Measurements from ENCODE around the gene KIAA0408. TPM values are rescaled to one million over a fixed set of nuclear protein-coding genes. Genes with fewer than 3 reads are reported as not detected.

The KIAA0408 gene
- total and polyA plus RNA-seq, 4 donors = 0.07 to 0.28 TPM; not detected in 2

GRCh38 chr6:127475823-127476176, 16.6 kb upstream of the KIAA0408 start:
- TF ChIP-seq RXRA (IDR thresholded peaks at IDR 0.05) = no peak
- no peak for TF ChIP-seq NR2F2 (IDR thresholded peaks at IDR 0.05)
- no peak for TF ChIP-seq HNF4A (conservative IDR thresholded peaks at IDR 0.05)
- TF ChIP-seq REST (IDR thresholded peaks at IDR 0.05) = no peak
- no peak for TF ChIP-seq CTCF (IDR thresholded peaks at IDR 0.05; ENCODE audit: low read depth, low read length, missing input control)
- TF ChIP-seq MAX (IDR thresholded peaks at IDR 0.05) = no peak
- no peak for TF ChIP-seq ATF3 (IDR thresholded peaks at IDR 0.05)
- TF ChIP-seq FOXA1 (IDR thresholded peaks at IDR 0.05) = no peak
- no peak for TF ChIP-seq HNF4G (IDR thresholded peaks at IDR 0.05)
- TF ChIP-seq FOXA2 (IDR thresholded peaks at IDR 0.05) = no peak
- TF ChIP-seq SP1 (IDR thresholded peaks at IDR 0.05) = no peak
- H3K9ac ChIP-seq (ENCODE audit: low read depth in 1 of 2, low read length in 2 of 2) = no peak overlapping the region
- no peak overlapping the region for H3K4me3 ChIP-seq (ENCODE audit: low read depth in 1 of 3, low read length in 3 of 3)
- 55% methylated on average over 34 of the region's 34 CpGs for WGBS
- no peak for DNase-seq (ENCODE audit: low spot score)
- peaks cover 0 to 9% (median 0%) of the 10 kb centered on the region in 4 donors for H3K4me1 ChIP-seq (ENCODE audit: control insufficient read depth in 4 of 4, insufficient read depth in 4 of 4, low read length in 3 of 4)
- no peaks in the 10 kb centered on the region for H3K27me3 ChIP-seq (ENCODE audit: control insufficient read depth in 4 of 4, insufficient read depth in 4 of 4, low read length in 3 of 4)
- H3K9me3 ChIP-seq (ENCODE audit: control insufficient read depth in 4 of 4, low read length in 3 of 4) = peaks cover 0 to 3% (median 1%) of the 10 kb centered on the region in 4 donors
- H3K27ac ChIP-seq (ENCODE audit: low read depth in 1 of 2, low read length in 2 of 2) = no peak overlapping the region
- H3K36me3 ChIP-seq (ENCODE audit: control insufficient read depth in 4 of 4, insufficient read depth in 3 of 4, low read depth in 1 of 4, low read length in 3 of 4) = no peaks in the 10 kb centered on the region

- DNase-seq (ENCODE audit: low spot score) = no peak
- no peak overlapping the region for H3K9ac ChIP-seq (ENCODE audit: low read depth in 1 of 2, low read length in 2 of 2)
- WGBS = 59% methylated on average over 87 of the region's 87 CpGs
- no peak overlapping the region for H3K27ac ChIP-seq (ENCODE audit: low read depth in 1 of 2, low read length in 2 of 2)
- peaks cover 0 to 3% (median 1%) of the 10 kb centered on the region in 4 donors for H3K9me3 ChIP-seq (ENCODE audit: control insufficient read depth in 4 of 4, low read length in 3 of 4)
- H3K36me3 ChIP-seq (ENCODE audit: control insufficient read depth in 4 of 4, insufficient read depth in 3 of 4, low read depth in 1 of 4, low read length in 3 of 4) = no peaks in the 10 kb centered on the region
- peaks cover 0 to 9% (median 0%) of the 10 kb centered on the region in 4 donors for H3K4me1 ChIP-seq (ENCODE audit: control insufficient read depth in 4 of 4, insufficient read depth in 4 of 4, low read length in 3 of 4)
- no peaks in the 10 kb centered on the region for H3K27me3 ChIP-seq (ENCODE audit: control insufficient read depth in 4 of 4, insufficient read depth in 4 of 4, low read length in 3 of 4)
- H3K4me3 ChIP-seq (ENCODE audit: low read depth in 1 of 3, low read length in 3 of 3) = no peak overlapping the region
- TF ChIP-seq ATF3 (IDR thresholded peaks at IDR 0.05) (no peak), MAX (IDR thresholded peaks at IDR 0.05) (no peak), YY1 (IDR thresholded peaks at IDR 0.05) (no peak), HNF4A (conservative IDR thresholded peaks at IDR 0.05) (no peak), GABPA (IDR thresholded peaks at IDR 0.05 in 1 of 2, conservative IDR thresholded peaks at IDR 0.05 in 1 of 2) (no peak), JUND (IDR thresholded peaks at IDR 0.05) (no peak), SP1 (IDR thresholded peaks at IDR 0.05) (no peak), NR2F2 (IDR thresholded peaks at IDR 0.05) (no peak), ZBTB33 (IDR thresholded peaks at IDR 0.05) (no peak), CTCF (IDR thresholded peaks at IDR 0.05; ENCODE audit: low read depth, low read length, missing input control) (no peak), TAF1 (conservative IDR thresholded peaks at IDR 0.05) (no peak)
Measured at GRCh38 chr6:127475135-127475822, 16.1 kb upstream of the KIAA0408 start.
